Effector CD4-positive, alpha-beta T cell (primary cell): ENCODE measurements around the gene SPATA31E1.
"Not testable (repeated sequence)": the region's sequence is repeated elsewhere in the genome, so short reads cannot be mapped to it uniquely, and the experiment has no call there.

ENCODE experiments used
- DNase-seq: peaks from one replicate; pipeline ENCODE4 v3.0.0-alpha.2; 2020

The SPATA31E1 gene

GRCh38 chr9:87886210-87886932 is 3.7 kb downstream of the SPATA31E1 start:
- no peak for DNase-seq

- no peak for DNase-seq
These were observed 4.3 kb downstream of the SPATA31E1 start for GRCh38 chr9:87886933-87887505.

- DNase-seq = no peak
These were observed 5.2 kb downstream of the SPATA31E1 start for GRCh38 chr9:87887661-87888480.

GRCh38 chr9:87888501-87888900 is 5.8 kb downstream of the SPATA31E1 start:
- DNase-seq = no peak

GRCh38 chr9:87889065-87889881 is 6.6 kb downstream of the SPATA31E1 start:
- no peak for DNase-seq

GRCh38 chr9:87889882-87890252 is 7.2 kb downstream of the SPATA31E1 start:
- no peak for DNase-seq

GRCh38 chr9:87890837-87891236 is 8.2 kb downstream of the SPATA31E1 start:
- no peak for DNase-seq

GRCh38 chr9:87891754-87892153 is 9.1 kb downstream of the SPATA31E1 start:
- no peak for DNase-seq

DNA sequence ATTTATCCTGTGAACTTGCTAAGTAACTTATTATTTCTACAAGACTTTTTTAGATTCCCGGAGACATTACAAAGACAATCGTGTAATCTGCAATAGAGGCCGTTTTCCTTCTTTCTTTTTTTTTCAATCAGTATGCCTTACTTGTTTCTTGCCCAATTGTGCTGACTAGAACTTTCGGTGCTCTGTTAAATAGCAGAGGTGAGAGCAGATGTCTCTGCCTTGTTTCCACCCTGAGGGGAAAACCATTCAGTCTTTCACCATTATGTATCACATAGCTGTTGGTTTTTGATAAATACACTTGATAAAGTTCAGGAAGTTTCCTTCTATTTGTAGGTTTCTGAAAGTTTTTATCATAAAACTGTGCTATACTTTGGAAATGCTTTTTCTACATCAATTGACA is 10.3 kb downstream of the SPATA31E1 start:
- no peak for DNase-seq

- no peak for DNase-seq
These were observed 12.4 kb downstream of the SPATA31E1 start for GRCh38 chr9:87894998-87895625.

DNA sequence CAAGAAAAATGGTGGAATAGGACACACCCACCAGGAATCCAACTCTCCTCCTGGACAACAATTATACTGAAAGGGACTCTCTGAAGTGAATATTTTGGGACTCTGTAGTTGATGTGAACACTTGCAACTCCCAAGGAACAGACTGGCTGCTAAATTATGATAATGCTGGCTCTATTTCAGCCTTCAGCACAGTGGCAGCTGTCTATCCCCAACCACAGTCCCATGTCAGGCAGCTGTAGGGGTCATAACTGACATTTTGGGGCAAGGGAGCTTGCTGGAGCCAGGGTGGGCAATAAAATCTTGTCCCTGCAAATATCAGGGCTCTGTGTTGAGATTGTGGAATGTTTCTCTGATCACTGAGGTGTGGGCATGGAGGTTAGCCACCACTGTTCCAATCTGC is 14.2 kb downstream of the SPATA31E1 start:
- no peak for DNase-seq

DNA sequence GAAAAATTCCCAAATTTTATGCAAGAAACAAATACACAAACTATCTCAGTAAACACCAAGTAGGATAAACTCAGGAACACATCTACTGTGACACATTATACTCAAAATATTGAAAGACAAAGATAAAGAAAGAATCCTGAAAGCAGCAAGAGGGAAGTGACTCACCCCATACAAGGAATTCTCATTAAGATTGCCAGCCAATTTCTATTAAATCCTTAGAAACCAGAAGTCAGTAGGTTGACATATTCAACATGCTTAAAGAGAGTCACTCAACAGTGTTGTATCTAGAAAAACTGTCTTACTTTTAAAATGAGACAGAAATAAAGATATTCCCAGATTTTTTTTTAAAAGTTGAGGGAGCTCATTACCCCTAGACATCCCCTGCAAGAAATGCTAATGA is 15.5 kb downstream of the SPATA31E1 start:
- DNase-seq = no peak

- not testable (repeated sequence) for DNase-seq
These were observed 19.7 kb downstream of the SPATA31E1 start for GRCh38 chr9:87902371-87902770.

DNA sequence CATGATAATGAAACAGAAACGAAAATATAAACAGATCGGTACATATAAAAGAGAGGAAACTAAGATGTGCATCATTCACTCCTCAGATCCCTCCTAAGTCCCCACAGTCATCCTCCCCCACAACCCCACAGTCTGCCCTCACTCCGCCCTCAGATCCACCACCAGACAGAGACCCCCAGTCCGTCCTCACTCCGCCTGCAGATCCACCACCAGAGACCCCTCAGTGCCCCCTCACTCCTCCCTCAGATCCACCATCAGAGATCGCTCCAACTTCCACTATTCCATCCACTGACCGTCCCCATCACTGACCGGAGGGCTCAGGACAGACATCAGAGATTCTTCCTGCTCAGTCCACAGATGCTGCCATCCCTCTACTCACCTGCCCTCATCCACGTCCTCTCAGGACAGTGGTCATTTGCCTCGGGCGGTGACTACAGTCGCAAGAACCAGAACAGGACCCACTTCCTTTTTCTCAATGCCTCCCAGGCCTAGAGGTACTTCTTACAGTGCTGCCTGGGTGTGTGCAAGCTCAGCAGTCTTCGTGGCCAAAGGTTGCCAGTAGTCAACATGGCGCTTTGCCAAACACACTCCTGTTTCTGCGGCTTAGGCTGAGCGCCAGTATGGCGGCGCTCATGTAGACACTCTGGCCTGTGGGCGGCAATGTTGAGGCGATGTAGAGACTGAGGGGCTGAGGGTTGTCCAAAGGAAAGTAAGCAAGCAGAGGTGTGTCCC is 26.8 kb downstream of the SPATA31E1 start:
- no peak for DNase-seq

DNA sequence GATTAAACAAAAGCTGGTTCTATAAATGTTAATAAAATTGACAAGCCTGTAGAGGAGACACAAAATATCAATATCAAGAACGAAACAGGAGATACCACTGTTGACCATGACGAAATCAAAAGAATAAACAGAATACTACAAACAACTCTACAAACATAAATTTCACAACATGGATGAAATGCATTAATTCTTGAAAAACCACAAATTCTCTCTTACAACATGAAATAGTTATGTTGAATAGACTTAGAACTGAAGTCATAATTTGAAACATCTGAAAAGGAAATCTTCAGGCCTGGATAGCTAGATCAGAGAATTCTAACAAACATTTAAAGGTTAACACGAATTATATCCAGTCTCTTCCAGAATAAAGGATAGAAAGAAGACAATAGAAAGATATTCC is 28.1 kb downstream of the SPATA31E1 start:
- DNase-seq = no peak

- DNase-seq = not testable (repeated sequence)
These were observed 35.0 kb downstream of the SPATA31E1 start, which contains the start of gene SPATA31C1 for GRCh38 chr9:87917662-87918061. Gene SPATA31C1 (plus strand): TSS chr9:87917962.

- not testable (repeated sequence) for DNase-seq
These were observed 36.3 kb downstream of the SPATA31E1 start for GRCh38 chr9:87919013-87919412.

DNA sequence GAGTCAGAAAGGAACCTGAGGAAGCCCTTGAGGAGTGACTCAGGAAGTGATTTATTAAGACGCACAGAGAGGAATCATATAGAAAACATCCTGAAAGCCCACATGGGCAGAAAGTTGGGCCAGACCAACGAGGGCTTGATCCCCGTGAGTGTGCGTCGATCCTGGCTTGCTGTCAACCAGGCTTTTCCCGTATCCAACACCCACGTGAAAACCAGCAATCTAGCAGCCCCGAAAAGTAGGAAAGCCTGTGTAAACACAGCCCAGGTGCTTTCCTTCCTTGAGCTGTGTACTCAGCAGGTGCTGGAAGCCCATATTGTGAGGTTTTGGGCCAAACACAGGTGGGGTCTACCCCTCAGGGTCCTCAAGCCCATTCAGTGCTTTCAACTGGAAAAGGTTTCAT is 38.9 kb downstream of the SPATA31E1 start:
- DNase-seq = not testable (repeated sequence)

DNA sequence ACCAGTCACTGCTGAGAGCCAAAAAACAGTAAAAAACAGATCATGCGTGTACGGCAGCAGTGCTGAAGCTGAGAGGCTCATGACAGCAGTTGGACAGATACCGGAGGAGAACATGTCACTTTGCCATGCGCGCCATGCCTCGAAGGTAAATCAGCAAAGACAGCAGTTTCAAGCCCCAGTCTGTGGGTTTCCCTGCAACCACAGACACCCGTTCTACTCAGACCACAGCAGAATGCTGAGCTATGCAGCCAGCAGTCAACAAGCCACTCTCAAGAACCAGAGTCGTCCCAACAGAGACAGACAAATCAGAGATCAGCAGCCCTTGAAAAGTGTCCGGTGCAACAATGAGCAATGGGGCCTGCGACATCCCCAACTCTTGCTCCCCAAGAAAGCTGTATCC is 40.3 kb downstream of the SPATA31E1 start:
- DNase-seq = not testable (repeated sequence)

GRCh38 chr9:87924851-87925250 is 42.2 kb downstream of the SPATA31E1 start:
- not testable (repeated sequence) for DNase-seq

DNA sequence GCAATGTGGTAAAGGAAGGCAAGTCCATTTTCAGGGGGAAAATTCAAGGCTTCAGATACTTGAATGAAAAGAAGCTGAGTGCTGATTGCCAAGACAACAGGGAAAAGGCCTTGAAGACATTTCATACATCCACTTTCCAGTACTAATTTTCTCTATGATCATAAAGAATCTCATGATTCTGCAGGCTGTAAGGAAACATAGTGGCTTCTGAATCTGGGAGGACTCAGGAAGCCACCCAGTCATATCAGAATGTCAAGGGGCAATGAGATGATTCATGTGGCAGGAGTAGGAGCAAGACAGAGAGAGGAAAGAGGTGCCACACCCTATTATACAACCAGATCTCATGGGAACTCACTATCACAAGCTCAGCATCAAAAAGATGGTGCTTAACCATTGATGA is 46.5 kb downstream of the SPATA31E1 start:
- not testable (repeated sequence) for DNase-seq

- not testable (repeated sequence) for DNase-seq
These were observed 51.8 kb downstream of the SPATA31E1 start for GRCh38 chr9:87934444-87934843.
